ENCODE data around the gene EEA1. TPM values are rescaled to one million over a fixed set of nuclear protein-coding genes. Genes with fewer than 3 reads are reported as not detected.

Gene EEA1
- total RNA-seq, 1 donor from 2014 or later: 30.0 TPM

DNA sequence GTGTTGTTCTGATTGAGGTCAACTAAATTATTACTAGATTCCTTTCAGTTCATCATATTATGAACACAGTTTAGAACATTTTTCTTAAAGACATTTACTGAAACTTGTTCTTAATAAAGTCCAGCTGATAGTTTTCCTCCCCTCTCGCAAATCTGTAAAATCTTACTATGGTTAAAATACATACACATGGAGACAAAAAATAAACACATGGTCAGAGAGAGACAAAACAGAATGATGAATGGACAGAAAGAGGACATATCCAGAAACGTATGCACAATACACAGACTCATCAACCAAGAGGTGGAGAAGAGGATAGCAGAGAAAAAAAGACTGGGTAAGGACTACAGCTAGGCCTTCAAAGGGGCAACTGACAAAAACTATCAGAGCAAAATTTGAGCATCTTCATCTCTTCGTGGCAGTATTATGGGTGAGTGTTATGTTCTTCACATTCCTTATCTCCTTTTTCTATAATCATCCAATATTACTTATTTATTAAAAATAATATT lies 38.4 kb downstream of the EEA1 start:
- DNase-seq (ENCODE audit: low spot score): no peak

DNA sequence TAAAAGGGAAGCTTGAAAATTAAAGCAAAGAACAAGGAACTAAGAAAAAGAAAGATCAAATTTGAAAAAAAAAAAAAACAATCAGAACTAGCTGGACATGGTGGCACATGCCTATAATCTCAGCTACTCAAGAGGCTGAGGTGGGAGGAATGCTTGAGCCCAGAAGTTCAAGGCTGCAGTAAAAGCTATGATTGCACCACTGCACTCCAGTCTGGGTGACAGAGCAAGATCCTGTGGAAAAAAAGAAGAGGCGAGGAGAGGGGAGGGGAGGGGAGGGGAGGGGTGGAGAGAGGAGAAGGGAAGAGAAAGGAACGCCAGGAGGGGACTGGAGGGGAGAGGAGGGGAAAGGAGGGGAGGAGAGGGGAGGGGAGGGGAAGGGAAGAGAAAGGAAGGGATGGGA lies 43.0 kb downstream of the EEA1 start:
- DNase-seq (ENCODE audit: low spot score): no peak

GRCh38 chr12:92879698-92880322 lies 49.3 kb downstream of the EEA1 start:
- DNase-seq (ENCODE audit: low spot score): no peak

- no peak for DNase-seq (ENCODE audit: low spot score)
Measured at GRCh38 chr12:92877904-92878303, 51.2 kb downstream of the EEA1 start.

DNA sequence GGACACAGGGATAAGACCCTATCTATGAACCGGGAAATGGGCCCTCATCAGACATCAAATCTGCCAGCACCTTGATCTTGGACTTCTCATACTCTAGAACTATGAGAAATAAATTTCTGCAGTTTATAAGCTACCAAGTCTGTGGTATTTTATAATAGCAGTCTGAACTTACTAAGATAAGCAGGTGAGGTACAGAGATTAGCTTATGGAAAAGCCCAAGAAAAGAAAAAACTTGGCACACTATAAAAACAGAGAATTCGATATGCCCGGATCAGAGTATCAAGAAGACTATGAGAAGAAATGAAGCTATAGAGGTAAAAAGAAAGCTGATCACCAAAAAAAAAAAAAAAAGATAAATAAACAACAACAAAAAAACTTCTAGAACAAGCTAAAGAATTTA lies 52.6 kb downstream of the EEA1 start:
- no peak for DNase-seq (ENCODE audit: low spot score)

DNA sequence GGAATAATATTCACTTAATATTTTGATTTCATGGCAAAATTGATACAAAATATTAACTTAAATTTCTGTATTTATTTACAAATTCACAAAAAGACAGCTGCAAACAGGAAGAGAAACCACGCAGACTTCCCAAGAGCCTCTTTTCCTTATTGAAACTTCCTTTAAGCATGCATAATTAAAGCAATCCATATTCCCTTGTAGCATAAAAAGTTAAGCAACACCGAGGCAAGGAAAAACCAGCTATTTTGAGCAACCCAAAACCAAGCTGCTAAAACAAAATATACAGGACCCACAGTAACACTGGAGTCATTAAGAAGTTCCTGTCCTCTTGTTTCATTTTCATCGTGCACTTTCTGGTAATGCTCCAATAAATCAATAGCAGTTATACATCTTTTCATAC lies 58.0 kb downstream of the EEA1 start:
- DNase-seq (ENCODE audit: low spot score): no peak

GRCh38 chr12:92866418-92866817 lies 62.7 kb downstream of the EEA1 start:
- no peak for DNase-seq (ENCODE audit: low spot score)

- DNase-seq (ENCODE audit: low spot score): no peak
Measured at GRCh38 chr12:92863251-92863650, 65.8 kb downstream of the EEA1 start.

GRCh38 chr12:92861381-92861780 lies 67.7 kb downstream of the EEA1 start:
- no peak for DNase-seq (ENCODE audit: low spot score)

DNA sequence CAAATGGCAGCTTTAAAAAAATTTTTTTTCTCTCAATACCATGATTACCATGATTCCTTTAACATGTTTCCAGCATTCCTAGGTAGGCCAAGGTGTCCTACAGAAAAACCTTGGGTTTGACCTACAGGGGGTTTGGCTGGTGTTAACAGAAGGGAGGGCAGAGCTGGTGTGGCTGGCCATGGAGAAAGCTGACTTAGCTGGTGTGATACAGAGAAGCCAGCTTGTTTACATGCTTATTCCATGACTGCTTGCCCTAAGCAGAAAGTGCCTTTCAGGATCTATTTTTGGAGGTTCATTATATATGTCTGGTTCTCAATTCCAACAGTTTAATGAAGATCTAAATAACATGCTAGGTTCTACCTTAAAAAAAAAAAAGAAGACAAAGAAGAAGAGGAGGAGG lies 68.6 kb downstream of the EEA1 start:
- no peak for DNase-seq (ENCODE audit: low spot score)

- no peak for DNase-seq (ENCODE audit: low spot score)
Measured at GRCh38 chr12:92859650-92860386, 69.3 kb downstream of the EEA1 start.

GRCh38 chr12:92857818-92858217 lies 71.3 kb downstream of the EEA1 start:
- DNase-seq (ENCODE audit: low spot score): no peak

- DNase-seq (ENCODE audit: low spot score): no peak
Measured at GRCh38 chr12:92854344-92854743, 74.8 kb downstream of the EEA1 start.

DNA sequence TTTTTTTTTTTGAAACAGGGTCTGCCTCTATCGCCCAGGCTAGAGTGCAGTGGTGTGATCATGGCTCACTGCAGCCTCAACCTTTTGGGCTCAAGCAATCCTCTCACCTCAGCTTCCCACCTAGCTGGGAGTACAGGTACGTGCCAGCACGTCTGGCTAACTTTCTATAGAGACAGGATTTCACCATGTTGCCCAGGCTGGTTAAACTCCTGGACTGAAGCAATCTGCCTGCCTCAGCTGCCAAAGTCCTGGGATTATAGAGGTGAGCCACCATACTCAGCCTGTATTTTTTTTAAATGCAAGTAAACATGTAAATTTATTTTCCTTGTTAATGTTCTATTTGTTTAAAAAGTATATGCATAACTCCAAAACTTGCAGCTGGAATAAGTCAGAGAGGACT lies 80.4 kb downstream of the EEA1 start:
- no peak for DNase-seq (ENCODE audit: low spot score)

- no peak for DNase-seq (ENCODE audit: low spot score)
Measured at GRCh38 chr12:92847368-92847767, 81.7 kb downstream of the EEA1 start.

DNA sequence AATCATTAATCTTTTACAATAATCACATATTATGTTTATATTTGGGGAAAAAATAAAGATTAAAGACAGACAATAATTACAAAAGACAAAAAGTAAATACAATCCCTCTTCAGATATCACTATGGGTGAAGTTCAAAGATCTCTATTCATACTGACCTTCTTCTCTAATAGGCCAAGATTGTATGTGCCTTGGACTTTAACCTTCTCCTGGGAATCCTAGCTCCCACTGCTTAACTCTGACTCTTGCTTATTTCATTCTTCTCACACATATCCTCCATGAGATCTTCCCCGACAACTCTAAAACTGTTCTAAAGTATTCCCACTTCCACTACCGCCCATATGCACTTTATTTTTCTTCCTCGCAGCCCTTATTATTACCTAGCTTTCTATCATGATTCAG lies 83.8 kb downstream of the EEA1 start:
- DNase-seq (ENCODE audit: low spot score): no peak

DNA sequence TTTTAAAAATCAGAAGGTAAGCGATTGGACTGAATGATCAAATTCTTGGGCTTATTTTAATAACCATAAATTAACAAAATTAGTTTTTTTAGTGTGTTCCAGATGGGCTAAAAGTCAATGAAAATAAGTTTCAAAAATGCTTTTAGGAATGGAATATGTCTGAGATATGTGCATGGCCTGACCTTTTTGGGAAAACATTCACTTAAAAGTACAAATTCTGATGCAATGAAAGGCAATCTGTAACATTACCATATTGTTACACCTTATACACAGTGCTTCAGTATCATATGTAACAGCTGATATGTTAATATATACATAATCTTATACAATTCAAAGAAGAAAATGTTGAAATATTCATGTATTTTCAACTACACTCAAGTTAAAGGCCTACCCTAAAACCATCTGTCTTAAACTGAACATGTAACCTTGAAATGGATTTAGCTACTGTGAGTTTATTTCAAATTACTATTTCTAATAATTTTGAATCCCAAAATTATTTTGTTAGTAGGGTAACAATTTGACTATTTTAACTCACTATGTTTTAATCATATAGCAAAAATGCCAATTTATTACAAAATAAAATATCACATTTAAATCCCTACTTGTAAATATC lies 84.8 kb downstream of the EEA1 start:
- DNase-seq (ENCODE audit: low spot score): no peak

- DNase-seq (ENCODE audit: low spot score): no peak
Measured at GRCh38 chr12:92829686-92830282, 99.3 kb downstream of the EEA1 start.

GRCh38 chr12:92828565-92828964 lies 100.5 kb downstream of the EEA1 start:
- DNase-seq (ENCODE audit: low spot score): no peak

DNA sequence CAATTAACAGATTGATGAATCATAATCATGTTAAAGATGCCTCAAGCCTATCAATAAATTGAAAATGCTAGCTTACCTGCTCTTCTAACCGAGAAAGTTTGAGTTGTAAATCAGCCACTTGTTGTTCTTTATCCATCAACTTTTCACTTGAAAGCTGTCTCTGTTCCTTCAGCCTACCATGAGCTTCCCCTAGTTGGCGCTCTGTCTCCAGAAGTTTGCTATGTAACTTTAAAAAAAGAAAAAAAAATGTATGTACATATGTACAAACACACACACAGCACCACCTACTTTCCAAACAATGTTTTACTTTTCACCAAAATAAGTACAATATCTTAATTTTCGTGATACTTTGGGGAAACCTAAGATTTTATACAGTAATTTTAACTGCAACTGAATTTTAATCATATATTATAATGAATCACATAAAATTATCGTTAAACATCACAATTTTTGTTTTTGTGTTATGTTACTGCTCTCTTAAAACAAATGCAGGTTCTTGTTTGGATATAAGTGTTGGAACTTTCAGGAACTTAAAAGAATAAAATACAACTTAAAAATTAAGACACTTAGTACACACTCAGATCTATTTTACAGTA lies 101.2 kb downstream of the EEA1 start:
- DNase-seq (ENCODE audit: low spot score): no peak

GRCh38 chr12:92821142-92821541 lies 108.0 kb downstream of the EEA1 start:
- no peak for DNase-seq (ENCODE audit: low spot score)

GRCh38 chr12:92814584-92814983 lies 114.5 kb downstream of the EEA1 start:
- no peak for DNase-seq (ENCODE audit: low spot score)

Data from mucosa of gallbladder (tissue), 1 donor.